GM12801 (cell line): ENCODE results near the gene RCCD1.

Experiments used
- CTCF ChIP-seq: IDR thresholded peaks from one replicate; pipeline ENCODE4 v1.5.1; 2011; ENCODE audit warnings: control low read depth; ENCODE audit not compliant: insufficient read length; ENCODE audit errors: extremely low read depth

RCCD1 gene

GRCh38 chr15:90970274-90970673 lies 15.6 kb downstream of the RCCD1 start:
- TF ChIP-seq CTCF = no peak

GRCh38 chr15:90972133-90972532 lies 17.4 kb downstream of the RCCD1 start:
- no peak for TF ChIP-seq CTCF

- no peak for TF ChIP-seq CTCF
Observed at GRCh38 chr15:90974216-90974615, 19.5 kb downstream of the RCCD1 start.

- no peak for TF ChIP-seq CTCF
Observed at GRCh38 chr15:90979582-90979981, 24.9 kb downstream of the RCCD1 start.

GRCh38 chr15:90981681-90982080 lies 27.0 kb downstream of the RCCD1 start:
- TF ChIP-seq CTCF = no peak

GRCh38 chr15:90982135-90982534 lies 27.5 kb downstream of the RCCD1 start:
- no peak for TF ChIP-seq CTCF

GRCh38 chr15:90986790-90987507 lies 32.3 kb downstream of the RCCD1 start:
- TF ChIP-seq CTCF = no peak

GRCh38 chr15:90987561-90988141 lies 33.0 kb downstream of the RCCD1 start:
- no peak for TF ChIP-seq CTCF
